Stimulated activated CD8-positive, alpha-beta memory T cell treated with anti-CD3 and anti-CD28 coated beads, Interleukin-7, amount 100 ng/mL, for 48 hours (primary cell): Measurements from ENCODE around the gene GGTLC2.
"Not testable (repeated sequence)": the region's sequence is repeated elsewhere in the genome, so short reads cannot be mapped to it uniquely, and the experiment has no call there.

Experiments used
- DNase-seq, 2 donors: peaks; one replicate each; pipeline ENCODE4 v3.0.0-alpha.2; 2020; ENCODE audit warnings: low read depth in 1 of 2; ENCODE audit errors: extremely low read depth in 1 of 2

The GGTLC2 gene

GRCh38 chr22:22636260-22636659 lies 8.2 kb upstream of the GGTLC2 start:
- DNase-seq = peak in 1 of 2 donors; percentile 19

- DNase-seq = not testable (repeated sequence)
Observed at GRCh38 chr22:22638313-22638712, 6.1 kb upstream of the GGTLC2 start.

GRCh38 chr22:22642255-22642654 lies 2.2 kb upstream of the GGTLC2 start:
- not testable (repeated sequence) for DNase-seq

- not testable (repeated sequence) for DNase-seq
Observed at GRCh38 chr22:22645969-22646368, 1.6 kb downstream of the GGTLC2 start.

GRCh38 chr22:22647952-22648351 lies 3.5 kb downstream of the GGTLC2 start:
- DNase-seq = not testable (repeated sequence)

GRCh38 chr22:22648863-22649536 lies 4.6 kb downstream of the GGTLC2 start:
- not testable (repeated sequence) for DNase-seq

- DNase-seq = not testable (repeated sequence)
Observed at GRCh38 chr22:22649761-22650160, 5.3 kb downstream of the GGTLC2 start.

GRCh38 chr22:22650398-22650797 lies 6.0 kb downstream of the GGTLC2 start:
- DNase-seq = not testable (repeated sequence)

- DNase-seq = not testable (repeated sequence)
Observed at GRCh38 chr22:22650803-22651515, 6.5 kb downstream of the GGTLC2 start.

GRCh38 chr22:22651593-22651992 lies 7.2 kb downstream of the GGTLC2 start:
- DNase-seq = not testable (repeated sequence)

GRCh38 chr22:22652102-22652501 lies 7.7 kb downstream of the GGTLC2 start:
- not testable (repeated sequence) for DNase-seq

- DNase-seq = not testable (repeated sequence)
Observed at GRCh38 chr22:22652573-22652972, 8.2 kb downstream of the GGTLC2 start.

- DNase-seq = not testable (repeated sequence)
Observed at GRCh38 chr22:22653677-22654381, 9.4 kb downstream of the GGTLC2 start.

- DNase-seq = no peak
Observed at GRCh38 chr22:22655452-22656290, 11.3 kb downstream of the GGTLC2 start.

GRCh38 chr22:22657712-22658111 lies 13.3 kb downstream of the GGTLC2 start:
- DNase-seq = no peak

GRCh38 chr22:22661275-22661674 lies 16.9 kb downstream of the GGTLC2 start:
- DNase-seq = no peak

- DNase-seq = no peak
Observed at GRCh38 chr22:22662095-22662494, 17.7 kb downstream of the GGTLC2 start.

GRCh38 chr22:22663861-22664800 lies 19.7 kb downstream of the GGTLC2 start:
- no peak for DNase-seq

- no peak for DNase-seq
Observed at GRCh38 chr22:22666307-22667091, 22.1 kb downstream of the GGTLC2 start.
